Right cardiac atrium (tissue), 5 donors: ENCODE measurements around the gene ATP6AP1. TPM values are rescaled to one million over a fixed set of nuclear protein-coding genes. Genes with fewer than 3 reads are reported as not detected.

Experiments used
- ATAC-seq, 2 donors: fragments of 200-7000 bp; cut with Tn5 transposase; one replicate each; pipeline versions ENCODE4 v1.8.0 to v1.9.1; 2020; ENCODE audit warnings: moderate library complexity in 2 of 2, mild to moderate bottlenecking in 1 of 2
- DNase-seq, 3 donors: peaks; one replicate each; pipeline ENCODE4 v3.0.0-alpha.2; 2020
- H3K27ac ChIP-seq: one replicate; pipeline ENCODE4 v1.5.1; 2013; ENCODE audit warnings: mild to moderate bottlenecking, low read length, control low read depth, moderate library complexity
- H3K27me3 ChIP-seq: one replicate; pipeline ENCODE4 v1.6.1; 2013; ENCODE audit not compliant: control insufficient read depth, insufficient read depth
- H3K4me1 ChIP-seq: one replicate; pipeline ENCODE4 v1.6.1; 2013; ENCODE audit warnings: low read length; ENCODE audit not compliant: control insufficient read depth, insufficient read depth
- H3K4me3 ChIP-seq: one replicate; pipeline ENCODE4 v1.5.1; 2013; ENCODE audit warnings: low read length, control low read depth
- H3K9me3 ChIP-seq: one replicate; pipeline ENCODE4 v1.6.1; 2013; ENCODE audit warnings: low read length; ENCODE audit not compliant: control insufficient read depth
- WGBS: extraction: QIAGEN DNeasy Blood & Tissue Kit; methylation state at CpG from one replicate; pipeline ENCODE4 v1.1.7; 2013; 5-methylcytosine and 5-hydroxymethylcytosine counted together
- intact Hi-C, 4 donors: fragments of 100-400 bp; cut with DNase I; formaldehyde crosslinking; loops; one replicate each; pipeline versions ENCODE4 v1.11.0 to v1.14.0; 2022 to 2023
- polyA plus RNA-seq: library from polyadenylated mRNA; stranded (reverse); fragments of 200-250 nt; gene quantifications from one replicate; pipeline ENCODE4 v1.2.3, GENCODE V29; 2013
- total RNA-seq, 4 donors: library from RNA; stranded (reverse); fragmentation: NEBNext Ultra II Directional; extraction: Animal tissue kit (Norgen Biotek cat#: 25700); gene quantifications; one replicate each; pipeline ENCODE4 v1.2.1, GENCODE V29; 2021
- donor health status: healthy with polysubstance abuse.
- donor health status: DM: no; HTN: yes; CAD: no.
- donor health status: DM: no; HTN: no; CAD: no.
- donor health status: DM: no; HTN: yes; CAD: no; lungs with severe emphysema.
- donor health status: DM: yes; HTN: yes; CAD: no.

The ATP6AP1 gene
- total and polyA plus RNA-seq, 5 donors: 63.1 to 83.8 (median 74.0) TPM

DNA sequence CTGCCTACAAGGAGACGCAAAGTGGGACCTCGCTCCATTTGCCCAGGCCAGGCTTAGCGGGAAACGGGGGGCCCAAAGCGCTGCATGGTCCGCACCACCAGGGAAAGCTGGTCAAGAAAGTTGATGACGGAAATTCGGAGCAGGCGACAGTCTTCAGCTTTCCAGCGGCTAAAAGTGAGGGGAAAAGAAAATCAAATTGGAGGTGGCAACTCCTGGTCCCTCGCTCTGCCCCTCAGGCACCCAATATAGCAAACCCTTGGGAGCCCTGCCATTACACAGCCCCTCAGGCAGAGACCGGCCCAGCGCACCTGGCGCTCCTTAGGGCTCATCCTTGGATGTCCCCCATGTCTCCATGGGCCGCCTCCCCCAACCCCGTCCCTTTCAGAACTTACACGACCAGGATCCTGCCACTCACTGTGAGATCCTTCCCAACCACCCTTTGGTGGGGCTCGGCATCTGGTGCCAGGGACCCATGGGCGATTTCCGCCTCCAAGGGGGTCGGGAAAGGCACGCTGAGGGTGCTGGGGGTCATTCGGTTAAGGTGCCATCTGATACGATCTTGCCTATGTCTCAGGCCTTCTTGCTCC lies 49.5 kb downstream of the ATP6AP1 start:
- intact Hi-C loops: no loop called here

DNA sequence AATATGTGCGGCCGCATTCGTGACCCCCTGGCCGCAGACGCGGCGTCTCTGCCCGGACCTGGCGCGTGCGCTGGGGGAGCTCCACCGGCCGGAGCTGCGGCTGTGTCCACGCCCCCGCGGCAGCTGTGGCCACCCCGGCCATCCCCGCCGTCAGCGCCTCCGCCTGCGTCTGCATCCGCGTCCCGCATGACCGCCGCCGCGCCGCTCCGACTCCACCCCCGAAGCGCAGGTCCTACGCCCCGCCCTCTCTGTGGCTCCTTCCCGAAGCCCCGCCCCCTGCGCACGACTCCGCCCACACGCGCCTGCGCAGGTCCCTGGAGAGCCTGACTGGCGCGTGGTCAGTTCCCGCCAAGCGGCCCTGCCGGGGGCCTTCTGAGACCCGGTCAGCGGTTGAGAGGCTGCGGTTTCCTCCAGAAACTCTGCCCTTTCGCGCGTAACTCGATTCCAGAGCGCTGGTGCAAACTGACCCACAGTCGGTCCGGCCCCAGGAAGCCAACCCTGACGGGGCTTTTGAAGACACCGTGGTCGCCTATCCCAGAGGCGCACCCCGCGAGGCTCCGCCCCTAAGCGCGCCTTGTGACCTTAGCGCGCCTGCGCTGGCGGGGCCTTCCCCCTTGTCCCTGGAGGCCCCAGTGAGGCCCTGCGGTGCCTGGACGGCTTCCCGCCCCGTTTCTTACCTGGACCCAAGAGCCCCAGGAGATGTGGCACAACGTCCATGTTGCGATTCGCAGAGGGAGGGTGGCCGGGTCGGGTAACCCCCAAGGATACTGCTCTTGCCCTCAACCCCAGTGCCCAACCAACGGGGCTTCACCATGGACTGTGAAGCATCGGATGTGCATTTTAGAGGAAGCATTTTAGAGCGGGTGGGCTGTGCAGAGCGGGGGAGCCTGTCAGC lies 50.5 kb downstream of the ATP6AP1 start, which contains the start of gene LAGE3:
Gene LAGE3 (minus strand): TSS at position 554 of the 895 bp plus-strand sequence. CDS start 366 bp downstream, at position 188.
- Histone ChIP-seq H3K27me3 (no peaks in the 10 kb centered on the region), H3K27ac (peak within 1 kb of the TSS; percentile 54), H3K9me3 (no peaks in the 10 kb centered on the region), H3K4me1 (peaks cover 2% of the 10 kb centered on the region), H3K4me3 (peak within 1 kb of the TSS; percentile 43)
- WGBS: 3% methylated on average over 84 of the region's 85 CpGs
- peak; percentile 93 to 98 (median 97) for DNase-seq
- intact Hi-C loops: no loop called here
- ATAC-seq: peak; percentile 96

More for the DNA sequence above, 49.5 kb downstream of the ATP6AP1 start:
- peak in 1 of 3 donors; percentile 58 for DNase-seq
- Histone ChIP-seq H3K27ac (no peak overlapping the region), H3K4me1 (peaks cover 2% of the 10 kb centered on the region), H3K4me3 (peak overlapping the region; percentile 43), H3K27me3 (no peaks in the 10 kb centered on the region), H3K9me3 (no peaks in the 10 kb centered on the region)
- WGBS: 51% methylated on average over 24 of the region's 24 CpGs
- peak in 1 of 2 donors; percentile 1 for ATAC-seq

DNA sequence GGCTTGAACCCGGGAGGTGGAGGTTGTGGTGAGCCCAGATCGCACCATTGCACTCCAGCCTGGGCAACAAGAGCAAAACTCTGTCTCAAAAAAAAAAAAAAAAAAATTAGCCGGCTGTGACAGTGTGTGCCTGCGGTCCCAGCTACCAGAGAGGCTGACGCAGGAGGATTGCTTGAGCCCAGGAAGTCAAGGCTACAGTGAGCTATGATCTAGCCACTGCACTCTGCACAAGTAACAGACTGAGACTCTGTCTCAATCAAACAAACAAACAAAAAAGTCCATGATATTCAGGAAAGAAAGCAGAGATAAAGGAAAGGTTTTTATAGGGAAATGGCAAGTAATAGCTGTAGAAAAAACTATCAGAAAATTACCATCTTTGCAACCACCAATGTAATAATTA lies 52.7 kb downstream of the ATP6AP1 start:
- WGBS: 82% methylated on average over 5 of the region's 5 CpGs
- Histone ChIP-seq H3K9me3 (no peaks in the 10 kb centered on the region), H3K27me3 (no peaks in the 10 kb centered on the region), H3K4me3 (no peak overlapping the region), H3K4me1 (peaks cover 2% of the 10 kb centered on the region), H3K27ac (no peak overlapping the region)
- ATAC-seq (no peak), DNase-seq (no peak)
- intact Hi-C loops: no loop called here

DNA sequence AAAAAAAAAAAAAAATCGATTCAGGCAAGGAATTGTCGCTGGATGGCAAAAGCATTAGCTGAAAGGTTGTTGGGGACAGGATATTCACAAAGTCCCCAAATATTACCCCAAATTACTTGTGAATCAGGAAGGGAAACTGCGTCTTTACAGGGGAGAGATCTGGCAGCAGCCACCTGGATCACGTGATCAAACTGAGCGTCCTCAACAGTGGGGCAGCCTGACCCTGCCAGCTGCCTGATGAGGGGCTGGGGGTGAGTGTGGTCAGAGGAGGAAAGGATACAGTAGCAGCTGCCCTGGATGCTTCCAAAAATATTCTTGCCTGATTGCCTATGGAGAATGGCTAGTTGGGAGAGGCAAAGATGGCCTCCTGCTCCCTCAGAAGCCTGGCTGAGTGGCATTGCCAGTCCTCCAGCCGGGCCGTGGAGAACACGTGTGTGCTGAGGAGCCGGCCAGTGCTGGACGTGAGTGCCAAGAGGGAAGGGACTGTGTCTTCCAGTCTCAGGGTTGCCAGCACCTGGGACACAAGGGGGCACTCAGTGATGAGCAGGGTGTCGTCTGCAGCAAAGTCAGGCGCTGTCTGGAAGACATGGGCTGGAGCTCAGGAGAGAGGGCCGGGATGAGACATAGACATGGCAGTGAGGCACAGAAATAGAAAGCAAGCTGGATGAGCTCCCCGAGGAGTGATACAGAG lies 53.6 kb downstream of the ATP6AP1 start:
- Histone ChIP-seq H3K4me1 (peaks cover 2% of the 10 kb centered on the region), H3K27me3 (no peaks in the 10 kb centered on the region), H3K4me3 (no peak overlapping the region), H3K27ac (peak overlapping the region; percentile 36), H3K9me3 (no peaks in the 10 kb centered on the region)
- intact Hi-C loops: no loop called here
- 59% methylated on average over 14 of the region's 14 CpGs for WGBS
- DNase-seq (peak in 2 of 3 donors; percentile 46 to 58), ATAC-seq (no peak)

DNA sequence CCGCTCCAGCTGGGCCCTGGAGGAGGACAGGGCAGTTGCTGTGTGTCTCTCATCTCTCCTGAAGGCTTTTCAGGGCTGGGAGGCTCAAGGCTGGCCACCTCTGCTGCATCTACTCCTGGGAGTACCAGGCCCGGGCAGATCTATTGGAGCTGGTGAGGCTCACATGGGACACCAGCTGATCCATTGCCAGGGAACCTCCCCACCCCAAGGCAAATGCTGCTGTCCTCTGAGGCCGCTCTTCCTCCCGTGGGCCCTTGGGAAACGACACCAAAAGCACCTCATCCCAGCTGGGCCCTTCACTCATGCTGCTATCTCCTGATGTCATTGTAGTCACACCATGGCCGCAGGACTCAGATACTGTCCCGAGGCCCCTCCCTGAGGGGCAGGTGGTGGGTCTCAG lies 54.3 kb downstream of the ATP6AP1 start:
- Histone ChIP-seq H3K4me1 (peaks cover 2% of the 10 kb centered on the region), H3K9me3 (no peaks in the 10 kb centered on the region), H3K27me3 (no peaks in the 10 kb centered on the region), H3K27ac (no peak overlapping the region), H3K4me3 (no peak overlapping the region)
- intact Hi-C loops: no loop called here
- DNase-seq (peak in 2 of 3 donors; percentile 20 to 43), ATAC-seq (no peak)
- WGBS: 66% methylated on average over 7 of the region's 7 CpGs

DNA sequence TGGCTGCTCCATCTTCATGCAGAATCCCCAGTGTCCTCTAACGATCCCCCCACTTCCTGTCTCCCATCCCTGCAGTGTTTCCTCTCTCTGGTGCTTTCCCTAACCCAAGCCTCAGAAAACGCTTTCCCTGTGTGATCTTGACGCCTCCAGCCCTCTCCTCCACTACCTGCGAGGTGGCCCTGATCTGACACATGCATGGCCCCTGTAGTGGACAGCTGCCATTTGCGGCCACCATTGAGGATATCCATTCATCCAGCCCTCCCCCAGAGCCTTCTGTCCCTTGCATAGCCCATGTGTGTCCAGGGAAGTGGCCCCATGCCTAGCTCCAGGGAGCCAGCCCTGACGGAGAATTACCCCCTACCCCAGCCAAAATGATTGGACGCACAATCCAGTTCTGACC lies 54.8 kb downstream of the ATP6AP1 start:
- H3K9me3 ChIP-seq: no peaks in the 10 kb centered on the region
- no peaks in the 10 kb centered on the region for H3K27me3 ChIP-seq
- intact Hi-C loops: no loop called here
- H3K27ac ChIP-seq: no peak overlapping the region
- H3K4me3 ChIP-seq: no peak overlapping the region
- ATAC-seq: no peak
- no peak for DNase-seq
- WGBS: 75% methylated on average over 7 of the region's 7 CpGs
- H3K4me1 ChIP-seq: peaks cover 2% of the 10 kb centered on the region

DNA sequence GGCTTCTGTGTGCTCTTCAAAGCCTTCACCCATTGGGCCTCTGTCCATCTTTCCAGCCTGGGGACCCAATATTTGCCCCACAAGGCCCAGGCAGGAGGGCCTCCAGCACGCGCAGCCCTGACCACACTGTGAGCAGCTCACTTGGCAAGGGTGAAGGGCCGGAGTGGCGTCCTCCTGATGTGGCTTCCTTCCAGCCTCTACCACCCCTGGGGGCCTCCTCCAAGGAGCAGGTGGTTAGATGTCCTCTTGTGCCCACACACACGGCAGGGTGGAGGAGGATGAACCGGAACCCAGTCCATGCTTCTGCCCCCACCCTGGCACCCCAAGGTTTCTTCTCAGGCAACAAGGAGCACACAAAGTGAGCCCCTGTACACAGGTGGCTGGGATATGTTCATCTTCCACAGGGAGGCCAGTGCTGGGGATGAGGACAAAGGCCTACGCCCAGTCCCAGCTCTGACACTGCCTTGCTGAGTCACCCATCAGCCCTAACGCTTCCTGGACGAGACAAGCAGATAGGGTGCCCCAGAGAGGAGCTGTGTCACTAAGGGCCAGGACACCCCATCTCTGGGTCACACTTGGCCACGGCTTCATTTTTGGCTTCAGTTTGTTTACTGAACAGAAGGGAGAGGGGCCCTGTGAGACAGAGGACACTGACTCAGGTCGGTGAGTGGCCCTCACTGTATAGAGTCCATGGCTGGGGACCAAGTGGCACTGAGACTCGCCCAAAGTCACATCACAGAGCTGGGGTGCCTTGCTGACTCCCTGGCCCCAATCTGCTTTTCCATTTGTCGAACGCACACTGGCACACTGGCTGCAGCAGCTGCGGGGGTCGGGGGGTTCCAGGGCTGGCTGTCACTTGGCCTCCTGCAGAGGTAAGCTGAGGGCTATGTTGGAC lies 56.0 kb downstream of the ATP6AP1 start:
- peak overlapping the region; percentile 15 for H3K27ac ChIP-seq
- no peak for ATAC-seq
- H3K4me3 ChIP-seq: no peak overlapping the region
- H3K27me3 ChIP-seq: no peaks in the 10 kb centered on the region
- peak; percentile 13 to 35 (median 22) for DNase-seq
- WGBS: 67% methylated on average over 16 of the region's 16 CpGs
- H3K4me1 ChIP-seq: peaks cover 4% of the 10 kb centered on the region
- H3K9me3 ChIP-seq: no peaks in the 10 kb centered on the region
- intact Hi-C loops: no loop called here

DNA sequence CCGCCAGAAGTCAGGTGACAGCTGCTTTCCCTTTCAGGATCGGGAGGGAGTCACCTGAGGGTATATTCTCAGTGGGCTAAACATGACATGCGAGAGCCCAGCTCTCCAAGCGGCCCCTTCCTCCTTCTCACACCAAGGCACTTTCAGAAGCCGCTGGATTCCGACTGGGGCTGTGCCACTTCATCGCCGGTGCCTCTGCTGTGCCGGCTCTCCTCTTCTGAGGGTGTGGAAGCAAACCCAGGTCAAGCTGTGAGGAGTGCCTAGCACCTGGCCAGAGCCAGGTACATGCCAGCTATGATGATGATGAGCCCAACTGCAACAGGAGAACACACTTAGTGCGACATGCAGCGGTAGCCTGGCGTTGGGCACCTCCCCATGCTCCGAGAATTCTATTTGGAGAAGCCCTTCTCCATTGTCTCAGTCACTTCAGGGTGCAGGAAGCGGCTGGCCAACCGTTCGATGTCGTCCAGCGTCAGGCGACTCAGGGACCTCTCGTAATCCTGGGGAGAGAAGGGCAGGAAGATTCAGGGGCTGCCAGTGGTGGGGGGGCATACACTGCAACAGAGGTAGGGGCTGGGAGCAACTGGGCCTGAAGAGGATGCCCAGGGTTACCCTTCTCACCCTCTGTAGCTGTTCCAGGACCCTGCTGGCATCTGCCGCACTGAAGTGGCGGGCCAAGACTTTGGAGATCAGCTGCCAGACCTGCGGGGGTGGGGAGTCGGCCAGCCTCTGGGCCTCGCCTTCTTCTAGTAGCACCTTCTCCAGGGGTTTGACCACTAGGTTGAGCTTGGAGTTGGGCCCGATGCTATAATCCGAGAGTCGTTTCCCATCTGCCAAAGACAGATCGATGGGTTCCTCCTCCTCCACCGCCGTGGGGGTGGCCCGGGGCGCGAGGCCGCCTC lies 56.9 kb downstream of the ATP6AP1 start:
- H3K9me3 ChIP-seq: no peaks in the 10 kb centered on the region
- peak in 2 of 3 donors; percentile 31 to 52 for DNase-seq
- WGBS: 35% methylated on average over 35 of the region's 35 CpGs
- peak overlapping the region; percentile 87 for H3K27ac ChIP-seq
- no peaks in the 10 kb centered on the region for H3K27me3 ChIP-seq
- H3K4me3 ChIP-seq: peak overlapping the region; percentile 92
- no peak for ATAC-seq
- H3K4me1 ChIP-seq: peaks cover 6% of the 10 kb centered on the region
- intact Hi-C loops: no loop called here

DNA sequence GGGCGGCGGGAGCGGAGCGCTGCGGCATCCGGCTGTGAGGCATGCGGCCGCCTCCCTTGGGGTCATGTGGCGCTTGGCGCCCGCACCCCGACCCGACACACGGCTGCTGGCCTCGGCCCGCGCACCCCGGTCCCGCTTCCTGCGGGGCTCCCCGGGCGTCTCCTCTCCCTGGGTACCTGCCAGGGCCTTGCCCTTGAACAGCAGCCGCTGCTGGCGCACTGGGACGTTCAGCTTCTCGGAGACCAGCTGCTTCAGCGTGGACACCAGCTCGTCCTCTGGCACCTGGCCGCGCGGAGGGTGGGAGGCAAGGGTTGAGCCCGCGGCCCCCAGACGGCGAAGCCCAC lies 57.5 kb downstream of the ATP6AP1 start:
- DNase-seq (peak; percentile 52 to 83 (median 69)), ATAC-seq (no peak)
- peaks cover 6% of the 10 kb centered on the region for H3K4me1 ChIP-seq
- intact Hi-C loops: no loop called here
- H3K4me3 ChIP-seq: peak overlapping the region; percentile 92
- H3K27me3 ChIP-seq: no peaks in the 10 kb centered on the region
- WGBS: under 1% methylated on average over 35 of the region's 35 CpGs
- H3K9me3 ChIP-seq: no peaks in the 10 kb centered on the region
- peak overlapping the region; percentile 87 for H3K27ac ChIP-seq
